ENCODE measurements around the gene BRAT1. TPM values are rescaled to one million over a fixed set of nuclear protein-coding genes. Genes with fewer than 3 reads are reported as not detected.
A peak's percentile ranks its signal among the peaks of the same experiment; 100 is the strongest.

The BRAT1 gene
- 10 to 100 TPM; 40.0 to 43.9 TPM for total RNA-seq

- ChIA-PET POLR2A (no interaction called here), CTCF (interaction anchor here (0.6 to 1.5 kb wide), 5 partner anchors 9 to 183 kb away, joined by 3 to 4 read pairs (median 3); no protein-coding TSS in a partner anchor)
- peak within 1 kb of the TSS; percentile 92 for H3K27ac Mint-ChIP-seq
- peaks cover 50% of the 10 kb centered on the region for H3K4me1 Mint-ChIP-seq
- peak within 1 kb of the TSS; percentile 89 for H3K4me3 Mint-ChIP-seq
- H3K27me3 Mint-ChIP-seq, result no peaks in the 10 kb centered on the region
- H3K36me3 Mint-ChIP-seq (ENCODE audit: low read depth), result peaks cover 18% of the 10 kb centered on the region
- peak; percentile 96 for DNase-seq
- H3K9me3 Mint-ChIP-seq, result no peaks in the 10 kb centered on the region
Measured at GRCh38 chr7:2555121-2556052, at the start of gene BRAT1. Gene BRAT1 (minus strand): TSS chr7:2555524. CDS start chr7:2554431, 1,093 bp downstream.

- POLR2A ChIA-PET, result no interaction called here
Measured at GRCh38 chr7:2604608-2605174, 49.4 kb upstream of the BRAT1 start.

GRCh38 chr7:2603044-2603965 is 48.0 kb upstream of the BRAT1 start:
- H3K27ac Mint-ChIP-seq, result no peak overlapping the region
- H3K9me3 Mint-ChIP-seq, result no peaks in the 10 kb centered on the region
- no peaks in the 10 kb centered on the region for H3K27me3 Mint-ChIP-seq
- no peaks in the 10 kb centered on the region for H3K36me3 Mint-ChIP-seq (ENCODE audit: low read depth)
- CTCF ChIA-PET, result interaction anchor here (0.6 to 1.3 kb wide), 4 partner anchors 9 to 107 kb away, joined by 3 to 4 read pairs (median 3); no protein-coding TSS in a partner anchor
- DNase-seq, result no peak
- POLR2A ChIA-PET, result interaction anchor here (0.7 kb wide), 1 partner anchor 138 kb away, joined by 3 read pairs; no protein-coding TSS in a partner anchor
- H3K4me3 Mint-ChIP-seq, result no peak overlapping the region
- H3K4me1 Mint-ChIP-seq, result peaks cover 11% of the 10 kb centered on the region

More at GRCh38 chr7:2604608-2605174, 49.4 kb upstream of the BRAT1 start:
- Mint-ChIP-seq H3K9me3 (no peaks in the 10 kb centered on the region), H3K36me3 (ENCODE audit: low read depth) (no peaks in the 10 kb centered on the region), H3K4me1 (peaks cover 16% of the 10 kb centered on the region), H3K27me3 (no peaks in the 10 kb centered on the region), H3K4me3 (no peak overlapping the region), H3K27ac (no peak overlapping the region)
- DNase-seq, result no peak
- CTCF ChIA-PET, result interaction anchor here (1.0 to 1.3 kb wide), 2 partner anchors 10 to 14 kb away, joined by 3 read pairs; no protein-coding TSS in a partner anchor

- H3K9me3 Mint-ChIP-seq, result no peaks in the 10 kb centered on the region
- POLR2A ChIA-PET, result no interaction called here
- DNase-seq, result no peak
- H3K4me3 Mint-ChIP-seq, result no peak overlapping the region
- peaks cover 7% of the 10 kb centered on the region for H3K4me1 Mint-ChIP-seq
- H3K27ac Mint-ChIP-seq, result no peak overlapping the region
- CTCF ChIA-PET, result interaction anchor here (0.8 to 1.6 kb wide), 4 partner anchors 10 to 107 kb away, joined by 3 to 4 read pairs (median 3); no protein-coding TSS in a partner anchor
- H3K36me3 Mint-ChIP-seq (ENCODE audit: low read depth), result no peaks in the 10 kb centered on the region
- no peaks in the 10 kb centered on the region for H3K27me3 Mint-ChIP-seq
Measured at GRCh38 chr7:2602406-2603043, 47.2 kb upstream of the BRAT1 start.

- no peaks in the 10 kb centered on the region for H3K27me3 Mint-ChIP-seq
- H3K4me3 Mint-ChIP-seq, result no peak overlapping the region
- peaks cover 7% of the 10 kb centered on the region for H3K4me1 Mint-ChIP-seq
- CTCF ChIA-PET, result interaction anchor here (0.8 to 1.6 kb wide), 3 partner anchors 9 to 12 kb away, joined by 3 to 4 read pairs (median 3); no protein-coding TSS in a partner anchor
- POLR2A ChIA-PET, result no interaction called here
- H3K27ac Mint-ChIP-seq, result no peak overlapping the region
- DNase-seq, result no peak
- H3K9me3 Mint-ChIP-seq, result no peaks in the 10 kb centered on the region
- no peaks in the 10 kb centered on the region for H3K36me3 Mint-ChIP-seq (ENCODE audit: low read depth)
Measured at GRCh38 chr7:2601907-2602306, 46.6 kb upstream of the BRAT1 start.

- no peaks in the 10 kb centered on the region for H3K36me3 Mint-ChIP-seq (ENCODE audit: low read depth)
- H3K27me3 Mint-ChIP-seq, result no peaks in the 10 kb centered on the region
- H3K9me3 Mint-ChIP-seq, result no peaks in the 10 kb centered on the region
- H3K4me1 Mint-ChIP-seq, result peaks cover 7% of the 10 kb centered on the region
- ChIA-PET POLR2A (no interaction called here), CTCF (interaction anchor here (1.6 kb wide), 1 partner anchor 12 kb away, joined by 4 read pairs; no protein-coding TSS in a partner anchor)
- H3K27ac Mint-ChIP-seq, result no peak overlapping the region
- H3K4me3 Mint-ChIP-seq, result no peak overlapping the region
- no peak for DNase-seq
Measured at GRCh38 chr7:2601065-2601464, 45.7 kb upstream of the BRAT1 start.

GRCh38 chr7:2598154-2598823 is 43.0 kb upstream of the BRAT1 start:
- no peaks in the 10 kb centered on the region for H3K9me3 Mint-ChIP-seq
- H3K4me3 Mint-ChIP-seq, result no peak overlapping the region
- ChIA-PET CTCF (no interaction called here), POLR2A (no interaction called here)
- H3K27me3 Mint-ChIP-seq, result no peaks in the 10 kb centered on the region
- peaks cover 7% of the 10 kb centered on the region for H3K4me1 Mint-ChIP-seq
- H3K27ac Mint-ChIP-seq, result no peak overlapping the region
- DNase-seq, result no peak
- no peaks in the 10 kb centered on the region for H3K36me3 Mint-ChIP-seq (ENCODE audit: low read depth)

GRCh38 chr7:2597273-2597640 is 41.9 kb upstream of the BRAT1 start:
- no peaks in the 10 kb centered on the region for H3K36me3 Mint-ChIP-seq (ENCODE audit: low read depth)
- peaks cover under 1% of the 10 kb centered on the region for H3K4me1 Mint-ChIP-seq
- no peak overlapping the region for H3K27ac Mint-ChIP-seq
- ChIA-PET POLR2A (no interaction called here), CTCF (no interaction called here)
- DNase-seq, result no peak
- no peaks in the 10 kb centered on the region for H3K9me3 Mint-ChIP-seq
- H3K4me3 Mint-ChIP-seq, result no peak overlapping the region
- no peaks in the 10 kb centered on the region for H3K27me3 Mint-ChIP-seq

GRCh38 chr7:2596464-2597272 is 41.3 kb upstream of the BRAT1 start:
- POLR2A ChIA-PET, result no interaction called here

GRCh38 chr7:2595258-2595860 is 40.0 kb upstream of the BRAT1 start:
- Mint-ChIP-seq H3K9me3 (no peaks in the 10 kb centered on the region), H3K36me3 (ENCODE audit: low read depth) (no peaks in the 10 kb centered on the region), H3K27ac (no peak overlapping the region), H3K4me1 (no peaks in the 10 kb centered on the region), H3K27me3 (no peaks in the 10 kb centered on the region), H3K4me3 (no peak overlapping the region)
- ChIA-PET CTCF (interaction anchor here (0.6 kb wide), 1 partner anchor 247 kb away, joined by 4 read pairs; no protein-coding TSS in a partner anchor), POLR2A (no interaction called here)
- DNase-seq, result no peak

More at GRCh38 chr7:2596464-2597272, 41.3 kb upstream of the BRAT1 start:
- H3K36me3 Mint-ChIP-seq (ENCODE audit: low read depth), result no peaks in the 10 kb centered on the region
- no peaks in the 10 kb centered on the region for H3K27me3 Mint-ChIP-seq
- no peaks in the 10 kb centered on the region for H3K4me1 Mint-ChIP-seq
- CTCF ChIA-PET, result no interaction called here
- H3K4me3 Mint-ChIP-seq, result no peak overlapping the region
- H3K27ac Mint-ChIP-seq, result no peak overlapping the region
- H3K9me3 Mint-ChIP-seq, result no peaks in the 10 kb centered on the region
- DNase-seq, result no peak

- ChIA-PET POLR2A (no interaction called here), CTCF (interaction anchor here (1.1 to 1.4 kb wide), 2 partner anchors 9 kb away, joined by 3 read pairs; no protein-coding TSS in a partner anchor)
- no peak for DNase-seq
- Mint-ChIP-seq H3K27ac (peak overlapping the region; percentile 21), H3K9me3 (no peaks in the 10 kb centered on the region), H3K4me1 (no peaks in the 10 kb centered on the region), H3K27me3 (no peaks in the 10 kb centered on the region), H3K4me3 (no peak overlapping the region), H3K36me3 (ENCODE audit: low read depth) (no peaks in the 10 kb centered on the region)
Measured at GRCh38 chr7:2594599-2594998, 39.3 kb upstream of the BRAT1 start.

Measured in activated CD4-positive, alpha-beta T cell treated with anti-CD3 and anti-CD28 coated beads, Interleukin-2, amount 10 ng/mL, durations not matched to agents 7 days and 5 days (primary cell).